NCI-H1436 (cell line): ENCODE results near the gene SLC39A13.

Experiments used
- DNase-seq: peaks from one replicate; lab custom pipeline; 2025; lab: John Stamatoyannopoulos, UW

The SLC39A13 gene

DNA sequence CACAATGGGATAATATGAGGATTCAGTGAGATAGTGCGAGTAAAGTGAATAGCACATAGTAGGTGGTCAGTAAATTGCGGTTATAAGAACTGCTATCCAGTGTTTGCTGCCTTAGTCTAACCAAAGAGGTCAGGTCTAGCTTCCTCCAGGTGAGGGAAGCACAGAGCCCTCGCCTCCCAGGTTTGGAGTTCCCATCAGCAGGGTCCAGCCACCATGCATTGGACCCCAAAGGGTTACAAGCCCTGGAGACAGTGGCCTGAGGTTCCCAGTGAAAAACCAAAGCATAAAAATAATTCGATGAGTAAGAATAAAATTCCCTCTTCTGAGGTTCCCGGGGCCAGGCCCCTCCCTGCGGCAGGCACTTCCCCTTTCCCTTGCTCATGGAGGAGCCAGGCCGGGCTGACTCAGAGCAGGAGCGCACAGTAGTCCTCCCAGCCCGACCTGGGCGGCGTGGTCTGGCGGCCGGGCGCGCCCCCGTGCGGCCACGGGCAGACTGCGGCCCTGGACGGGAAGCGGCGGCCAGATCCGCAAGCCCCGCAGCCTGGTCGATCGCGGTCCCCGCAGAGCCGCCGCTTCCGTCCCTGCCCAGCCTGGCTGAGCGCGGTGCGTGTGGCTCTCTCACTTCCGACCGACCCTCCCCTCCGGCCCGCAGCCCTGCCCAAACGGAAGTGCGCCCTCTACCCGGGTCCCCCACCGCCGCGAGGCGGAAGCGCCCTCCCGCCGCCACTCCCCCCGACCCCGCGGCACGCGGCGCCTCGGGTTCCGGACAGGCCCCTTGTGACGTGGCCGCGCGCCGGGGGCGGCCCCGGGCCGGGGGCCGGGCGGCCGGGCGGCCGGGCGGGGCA is at the start of gene SLC39A13:
Gene SLC39A13, plus strand, starts transcription at position 845 of the 845 bp plus-strand sequence. CDS start 1,505 bp downstream, outside the sequence.
- peak; percentile 88 for DNase-seq

DNA sequence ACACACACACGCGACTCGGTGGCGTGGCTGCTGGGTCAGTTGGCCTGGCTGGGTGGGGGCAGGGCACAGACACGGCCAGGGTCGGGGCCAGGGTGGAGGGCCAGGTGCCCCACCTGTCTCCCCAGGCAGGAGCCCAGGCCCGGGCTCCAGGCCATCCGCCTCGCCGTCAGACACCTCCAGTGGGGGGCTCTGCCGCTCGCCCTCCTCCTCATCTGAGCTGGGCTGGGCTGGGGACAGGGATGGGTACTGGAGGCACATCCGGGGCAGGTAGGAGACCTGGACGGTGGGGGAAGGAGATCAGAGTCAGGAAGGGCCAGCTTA is 49.7 kb upstream of the SLC39A13 start:
- DNase-seq, result no peak

DNA sequence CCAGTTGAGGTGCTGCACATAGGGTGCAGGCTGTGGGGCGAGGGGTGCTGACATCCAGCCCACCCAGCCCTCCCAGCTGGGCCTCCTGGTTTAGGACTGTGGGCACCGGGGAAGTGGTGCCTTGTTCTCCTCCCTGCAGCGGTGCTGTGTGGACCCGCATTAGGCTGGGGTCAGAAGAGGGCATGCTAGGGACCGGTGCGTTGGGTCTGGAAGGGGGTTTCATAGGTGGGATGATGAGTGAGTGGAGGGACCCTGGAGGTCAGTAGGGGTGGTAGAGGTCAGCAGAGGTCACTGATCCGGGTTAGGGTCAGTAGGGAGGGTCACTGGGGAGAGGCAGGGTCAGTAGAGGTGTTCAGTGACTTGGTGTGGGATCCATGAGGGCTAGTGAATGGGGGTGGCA is 49.2 kb upstream of the SLC39A13 start:
- DNase-seq, result no peak

DNA sequence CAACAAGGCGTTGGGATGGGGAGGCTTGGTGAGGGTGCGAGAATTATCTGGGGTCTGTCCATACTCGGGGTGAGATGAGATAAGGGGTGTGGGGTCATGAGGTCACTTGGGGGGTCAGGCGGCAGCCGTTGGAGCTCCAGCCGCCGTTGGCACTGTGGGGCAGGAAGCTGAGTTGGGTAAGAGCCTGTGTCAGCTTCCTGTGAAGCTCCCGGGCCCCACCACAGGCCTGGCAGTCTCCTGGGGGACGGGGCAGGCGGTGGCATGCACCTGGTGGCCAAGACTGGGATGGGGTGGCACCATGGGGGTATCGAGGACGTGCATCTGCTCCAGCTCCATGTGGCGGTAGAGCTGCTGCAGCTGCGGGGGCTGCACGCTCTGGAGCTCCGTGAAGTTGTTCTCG is 48.8 kb upstream of the SLC39A13 start:
- DNase-seq, result no peak

DNA sequence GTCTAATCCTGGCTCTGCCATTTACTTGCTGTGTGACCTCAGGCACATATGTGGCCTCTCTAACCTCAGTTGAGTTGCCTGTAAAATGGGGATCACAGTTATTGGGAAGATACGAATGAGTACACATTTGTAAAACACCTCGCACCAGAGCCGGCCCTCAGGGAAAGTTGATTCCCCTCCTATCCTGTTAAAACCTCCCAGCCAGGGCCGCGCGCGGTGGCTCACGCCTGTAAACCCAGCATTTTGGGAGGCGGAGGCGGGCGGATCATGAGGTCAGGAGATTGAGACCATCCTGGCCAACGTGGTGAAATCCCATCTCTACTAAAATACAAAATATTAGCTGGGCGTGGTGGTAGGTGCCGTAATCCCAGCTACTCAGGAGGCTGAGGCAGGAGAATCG is 48.0 kb upstream of the SLC39A13 start:
- DNase-seq, result no peak

GRCh38 chr11:47361419-47361818 is 47.0 kb upstream of the SLC39A13 start:
- DNase-seq, result no peak

DNA sequence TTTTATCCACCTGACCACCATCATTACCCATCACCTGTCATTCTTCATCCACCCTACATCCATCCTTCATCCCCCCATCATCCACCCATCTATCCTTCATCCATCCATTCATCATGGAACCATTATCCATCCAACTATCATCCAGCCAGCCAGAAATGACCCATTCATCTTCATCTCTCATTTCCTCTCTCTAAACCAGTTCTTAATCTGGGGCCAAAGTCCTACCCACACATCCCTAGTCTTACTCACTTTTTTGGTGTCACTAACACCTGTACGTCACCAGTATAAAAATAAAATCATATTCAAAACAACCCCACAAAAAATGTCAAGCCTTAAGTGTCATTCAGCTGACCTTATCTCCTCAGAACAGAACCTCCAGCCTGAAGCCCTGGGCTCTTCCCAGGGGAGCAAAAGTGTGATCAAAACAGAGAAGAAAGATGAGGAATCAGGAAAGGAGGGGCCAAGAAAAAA is 42.3 kb upstream of the SLC39A13 start:
- no peak for DNase-seq

GRCh38 chr11:47369676-47370075 is 38.7 kb upstream of the SLC39A13 start:
- DNase-seq, result no peak

GRCh38 chr11:47372422-47372821 is 36.0 kb upstream of the SLC39A13 start:
- DNase-seq, result no peak

GRCh38 chr11:47373876-47374719 is 34.3 kb upstream of the SLC39A13 start:
- peak; percentile 62 for DNase-seq

DNA sequence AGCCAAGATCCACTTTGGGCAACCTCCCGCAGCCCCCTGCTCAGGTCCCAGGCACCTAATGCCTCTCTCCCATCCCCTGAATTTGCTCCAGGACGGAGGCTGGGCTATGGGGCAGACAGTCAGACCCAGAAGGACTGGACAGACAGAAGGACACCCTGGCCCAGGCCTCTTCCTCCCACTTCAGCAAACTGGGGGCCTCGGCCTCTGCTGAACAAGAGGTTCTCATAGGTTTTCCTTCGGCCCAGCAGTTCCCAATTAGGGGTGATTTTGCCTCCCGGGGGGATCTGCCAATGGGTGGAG is 33.7 kb upstream of the SLC39A13 start:
- DNase-seq, result no peak

DNA sequence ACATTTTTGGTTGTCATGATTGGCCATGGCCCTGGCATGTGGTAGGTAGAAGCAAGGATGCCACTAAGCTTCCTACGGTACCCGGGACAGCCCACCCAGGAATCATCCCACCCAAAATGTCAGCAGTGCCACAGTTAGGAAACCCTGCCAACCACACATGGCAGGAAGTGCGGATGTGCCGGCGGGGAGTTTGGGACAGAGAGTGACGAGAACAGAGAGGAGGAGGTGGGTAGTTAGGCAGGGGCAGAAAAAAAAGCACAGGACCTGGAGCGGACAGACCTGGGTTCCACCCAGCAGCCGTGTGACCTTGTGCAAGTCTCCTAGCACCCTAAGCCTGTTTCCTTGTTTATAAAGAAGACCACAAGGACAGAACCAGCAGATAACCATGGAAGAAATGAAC is 33.4 kb upstream of the SLC39A13 start:
- DNase-seq, result no peak

- no peak for DNase-seq
These were observed 32.8 kb upstream of the SLC39A13 start for GRCh38 chr11:47375546-47376085.

- DNase-seq, result no peak
These were observed 32.3 kb upstream of the SLC39A13 start for GRCh38 chr11:47376107-47376524.

- no peak for DNase-seq
These were observed 31.6 kb upstream of the SLC39A13 start for GRCh38 chr11:47376525-47377371.

DNA sequence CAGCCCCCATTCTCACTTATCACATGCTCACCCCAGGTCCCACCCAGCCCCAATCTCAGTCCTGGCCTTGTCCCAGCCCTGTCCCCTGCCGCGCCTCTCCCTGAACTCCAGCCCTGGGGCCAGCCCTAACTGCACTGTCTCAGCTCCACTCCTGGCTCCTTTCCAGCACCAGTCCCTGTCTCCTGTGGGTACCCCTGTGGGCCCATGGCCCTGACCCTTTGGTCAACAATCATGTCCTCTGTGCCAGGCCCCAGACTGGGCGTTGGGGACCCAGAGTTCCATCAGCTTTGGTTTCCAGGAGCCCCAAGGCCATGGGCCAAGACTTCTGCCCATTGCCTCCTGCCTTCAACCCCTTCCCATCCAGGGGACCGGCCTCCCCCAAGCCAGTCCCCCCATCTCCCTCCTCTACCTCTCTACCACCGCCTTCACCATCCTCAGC is 30.8 kb upstream of the SLC39A13 start:
- no peak for DNase-seq

DNA sequence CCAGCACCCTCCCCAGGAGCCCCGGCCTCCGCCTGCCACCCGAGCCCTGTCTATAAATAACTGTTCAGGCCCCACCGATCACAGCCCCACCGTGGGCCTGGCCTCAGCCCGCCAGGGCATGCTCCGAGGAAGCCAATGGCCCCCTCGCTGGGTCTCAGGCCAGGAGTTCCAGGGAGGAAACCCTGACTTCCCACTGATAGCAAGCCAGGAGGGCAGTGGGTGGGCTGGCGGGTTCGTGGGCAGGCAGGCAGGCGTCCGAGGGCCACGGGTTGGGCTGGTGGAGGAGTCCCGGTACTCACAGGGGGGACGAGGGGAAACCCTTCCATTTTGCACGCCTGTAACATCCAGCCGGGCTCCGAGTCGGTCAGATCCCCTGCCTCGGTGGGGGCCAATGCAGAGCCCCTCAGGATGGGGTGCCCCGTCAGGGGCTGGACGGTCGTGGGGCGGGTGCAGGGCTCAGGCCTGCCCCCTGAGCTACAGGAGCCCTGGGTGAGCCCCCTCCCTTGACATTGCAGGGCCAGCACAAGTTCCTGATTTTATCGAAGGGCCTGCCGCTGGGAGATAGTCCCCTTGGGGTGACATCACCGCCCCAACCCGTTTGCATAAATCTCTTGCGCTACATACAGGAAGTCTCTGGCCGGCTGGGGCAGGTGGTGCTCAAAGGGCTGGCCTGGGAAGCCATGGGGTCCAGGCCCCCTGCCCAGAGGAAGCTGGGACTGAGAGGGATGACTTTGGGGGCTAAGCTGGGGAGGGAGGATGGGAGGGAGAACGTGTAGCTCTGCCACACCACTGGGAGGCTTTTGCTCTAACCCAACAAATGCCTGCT is 30.2 kb upstream of the SLC39A13 start, which contains the start of gene SPI1:
Gene SPI1, minus strand, starts transcription at position 538 of the 826 bp plus-strand sequence. Its CDS starts 194 bp downstream, at position 344.
- no peak for DNase-seq

DNA sequence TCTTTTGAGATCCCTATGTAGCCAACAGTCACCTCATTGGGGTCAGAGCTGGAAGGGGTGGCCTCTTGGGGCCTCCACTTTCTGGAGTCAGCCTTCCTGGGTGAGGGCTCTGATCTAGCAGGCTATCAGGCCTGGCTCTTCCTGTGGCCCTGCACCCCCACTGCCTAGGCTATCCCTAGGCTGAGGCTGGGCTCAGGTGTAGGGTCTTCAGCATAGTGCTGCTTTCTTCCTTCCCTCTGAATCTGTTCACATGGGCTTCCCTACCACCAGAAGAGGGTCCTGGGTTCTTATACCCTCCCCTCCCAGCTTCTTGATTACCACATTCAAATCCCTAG is 29.6 kb upstream of the SLC39A13 start:
- no peak for DNase-seq

GRCh38 chr11:47379317-47379716 is 29.1 kb upstream of the SLC39A13 start:
- no peak for DNase-seq

DNA sequence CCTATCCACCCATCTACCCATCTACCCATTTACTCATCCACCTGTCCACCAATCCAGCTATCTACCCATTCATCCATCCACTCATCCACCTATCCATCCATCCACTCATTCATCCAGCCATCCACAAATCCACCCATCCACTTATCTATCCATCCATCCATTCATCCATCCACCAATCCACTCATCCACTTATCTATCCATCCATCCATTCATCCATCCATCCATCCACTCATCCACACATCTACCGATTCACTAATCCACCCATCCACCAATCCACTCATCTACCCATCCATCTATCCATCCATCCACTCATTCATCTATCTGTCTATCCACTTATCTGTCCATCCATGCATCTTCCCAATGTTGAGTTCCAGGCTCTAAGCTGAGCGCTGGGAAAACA is 28.3 kb upstream of the SLC39A13 start:
- no peak for DNase-seq

GRCh38 chr11:47383071-47383470 is 25.3 kb upstream of the SLC39A13 start:
- no peak for DNase-seq
